ENCODE measurements around the gene ASCL4. TPM values are rescaled to one million over a fixed set of nuclear protein-coding genes. Genes with fewer than 3 reads are reported as not detected.

ASCL4 gene
- polyA plus RNA-seq, 2 of the 4 experiments (the other 2 are of a cell fraction) = not detected

GRCh38 chr12:107818984-107819383, 44.5 kb downstream of the ASCL4 start:
- Histone ChIP-seq H3K9me3 (peaks cover 25% of the 10 kb centered on the region), H3K4me1 (no peaks in the 10 kb centered on the region), H3K27ac (no peak overlapping the region), H3K4me3 (no peak overlapping the region), H3K4me2 (no peak overlapping the region)
- ChIA-PET CTCF (no interaction called here), POLR2A (no interaction called here)
- TF ChIP-seq KDM1A (IDR thresholded peaks at IDR 0.05; ENCODE audit: low read depth) = no peak
- TF ChIP-seq HMGXB4 (CRISPR knock-in tag; IDR thresholded peaks at IDR 0.05; ENCODE audit: borderline replicate concordance) = no peak
- TF ChIP-seq, protein P1, sequence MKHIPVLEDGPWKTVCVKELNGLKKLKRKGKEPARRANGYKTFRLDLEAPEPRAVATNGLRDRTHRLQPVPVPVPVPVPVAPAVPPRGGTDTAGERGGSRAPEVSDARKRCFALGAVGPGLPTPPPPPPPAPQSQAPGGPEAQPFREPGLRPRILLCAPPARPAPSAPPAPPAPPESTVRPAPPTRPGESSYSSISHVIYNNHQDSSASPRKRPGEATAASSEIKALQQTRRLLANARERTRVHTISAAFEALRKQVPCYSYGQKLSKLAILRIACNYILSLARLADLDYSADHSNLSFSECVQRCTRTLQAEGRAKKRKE (CRISPR knock-in tag; IDR thresholded peaks at IDR 0.05; ENCODE audit: low read depth) = no peak
- no peak for TF ChIP-seq SMC3 (IDR thresholded peaks at IDR 0.05)
- no peak for TF ChIP-seq PHF8 (IDR thresholded peaks at IDR 0.05; ENCODE audit: borderline replicate concordance, low read depth)
- TF ChIP-seq EHMT2 (IDR thresholded peaks at IDR 0.05; ENCODE audit: low read depth) = no peak
- no peak for TF ChIP-seq CBX8 (IDR thresholded peaks at IDR 0.05)
- TF ChIP-seq GATA3 (IDR thresholded peaks at IDR 0.05; ENCODE audit: borderline replicate concordance) = no peak
- TF ChIP-seq HEYL (CRISPR knock-in tag; IDR thresholded peaks at IDR 0.05) = no peak
- no peak for TF ChIP-seq RNF2 (IDR thresholded peaks at IDR 0.05; ENCODE audit: borderline replicate concordance, low read depth)
- no peak for TF ChIP-seq RAD21 (conservative IDR thresholded peaks at IDR 0.05 in 1 of 2, IDR thresholded peaks at IDR 0.05 in 1 of 2)
- WGBS (ENCODE audit: missing lambda C conversion rate) = 19% methylated on average over 7 of the region's 7 CpGs
- DNase-seq (ENCODE audit: low read depth in 1 of 2, low spot score in 1 of 2) (no peak), FAIRE-seq (no peak), ATAC-seq (no peak)

DNA sequence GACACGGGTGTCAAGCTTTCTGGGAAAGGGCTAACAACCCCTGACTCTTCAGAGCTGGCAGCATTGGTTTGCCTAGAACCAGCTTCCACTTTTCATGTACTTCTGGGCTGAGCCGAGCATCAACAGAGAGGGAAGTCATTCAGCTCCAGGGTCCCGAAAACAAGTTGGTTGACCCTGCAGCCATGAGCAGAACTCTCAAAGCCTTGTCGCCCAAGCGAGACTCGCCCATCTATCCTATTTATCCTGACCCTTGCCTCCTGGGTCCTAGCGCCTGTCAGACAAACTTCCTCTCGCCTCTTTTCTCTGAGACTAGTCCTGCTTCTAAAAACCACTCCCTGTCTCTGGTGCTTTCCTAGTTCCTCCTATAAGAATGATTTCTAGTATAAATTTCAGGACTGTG, 47.9 kb downstream of the ASCL4 start:
- 4% methylated on average over 8 of the region's 8 CpGs for WGBS (ENCODE audit: missing lambda C conversion rate)
- Histone ChIP-seq H3K27ac (no peak overlapping the region), H3K4me3 (no peak overlapping the region), H3K4me2 (peak overlapping the region; percentile 25; the same call in 1 of the 3 replicates), H3K9me3 (peaks cover 23% of the 10 kb centered on the region), H3K4me1 (no peaks in the 10 kb centered on the region)
- TF ChIP-seq HOXB5 (CRISPR knock-in tag; IDR thresholded peaks at IDR 0.05) = no peak
- TF ChIP-seq, protein P1 (CRISPR knock-in tag; IDR thresholded peaks at IDR 0.05; ENCODE audit: low read depth) = no peak
- TF ChIP-seq ZSCAN20 (CRISPR knock-in tag; IDR thresholded peaks at IDR 0.05) = no peak
- CTCF ChIA-PET = no interaction called here
- ATAC-seq (no peak), DNase-seq (ENCODE audit: low read depth in 1 of 2, low spot score in 1 of 2) (no peak), FAIRE-seq (no peak)
- POLR2A ChIA-PET = no interaction called here

Other genes starting within 250 kb of the ASCL4 start
- 115 and 191 TPM in 2 replicates for gene PWP1, start 88.9 kb upstream of the ASCL4 start, polyA plus RNA-seq (2011; rRNA removed)
- 129 to 140 TPM (median 132 TPM) in 3 replicates for gene PWP1, start 88.9 kb upstream of the ASCL4 start, polyA plus RNA-seq (2017; fragmentation: RNase III; extraction: RNeasy Plus Mini Kit Qiagen cat#74134 plus additional on column Dnase treatment)
- gene PRDM4, start 13.6 kb upstream of the ASCL4 start, polyA plus RNA-seq (2011; rRNA removed) = 31.6 and 36.5 TPM in 2 replicates
- 13.5 to 14.9 TPM (median 14.6 TPM) in 3 replicates for gene PRDM4, start 13.6 kb upstream of the ASCL4 start, polyA plus RNA-seq (2017; fragmentation: RNase III; extraction: RNeasy Plus Mini Kit Qiagen cat#74134 plus additional on column Dnase treatment)